Loucy (cell line): ENCODE results near the gene ACER3.

Experiments
- CTCF ChIP-seq: fragments of 200-600 bp; sonication (generic); conservative IDR thresholded peaks from 2 replicates; pipeline ENCODE4 v1.5.1; 2014; ENCODE audit warnings: mild to moderate bottlenecking, antibody characterized with exemption, low read length
- EZH2phosphoT487 ChIP-seq: fragments of 200-600 bp; IDR thresholded peaks from 2 replicates; pipeline ENCODE4 v1.6.1; 2018; ENCODE audit warnings: antibody characterized with exemption, mild to moderate bottlenecking, moderate library complexity, borderline replicate concordance

- TF ChIP-seq CTCF, result no peak
- TF ChIP-seq EZH2phosphoT487, result no peak
These were observed 214.0 kb downstream of the ACER3 start for GRCh38 chr11:77074626-77075221.
